GM11168 (cell line): ENCODE results near the gene ISL2.
"Not testable (repeated sequence)": the region's sequence is repeated elsewhere in the genome, so short reads cannot be mapped to it uniquely, and the experiment has no call there.

Experiments
- in situ Hi-C: fragments of 300-500 bp; cut with MboI; formaldehyde crosslinking; loops from one replicate; pipeline ENCODE4 v1.12.0; 2022; ENCODE audit warnings: low sequenced_read_pairs; ENCODE audit not compliant: unreplicated experiment

The ISL2 gene

GRCh38 chr15:76336254-76337058, at the start of gene ISL2:
TSS of gene ISL2 (plus strand) at chr15:76336773. CDS start at chr15:76336884, 111 bp downstream.
- in situ Hi-C loops, result no loop called here

DNA sequence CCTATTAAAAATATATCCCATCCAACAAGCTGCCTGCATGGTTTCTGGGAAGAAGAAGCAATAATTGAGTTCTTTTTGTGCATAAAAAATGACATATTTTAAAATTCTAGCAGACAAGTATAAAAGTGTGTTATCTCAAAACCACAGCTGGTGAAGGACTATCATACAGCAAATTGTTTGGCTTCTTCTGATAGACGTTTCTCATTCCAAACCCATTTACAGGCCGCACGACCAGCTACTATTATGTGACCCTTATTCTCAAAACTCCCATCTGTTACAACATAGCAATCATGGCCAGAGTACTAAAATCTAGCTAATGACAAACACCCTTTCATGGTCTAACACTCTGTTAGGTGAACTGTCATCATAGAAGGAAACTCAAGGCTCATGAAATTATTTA, 47.0 kb upstream of the ISL2 start:
- in situ Hi-C loops, result no loop called here

GRCh38 chr15:76293361-76293760, 43.2 kb upstream of the ISL2 start:
- in situ Hi-C loops, result no loop called here

DNA sequence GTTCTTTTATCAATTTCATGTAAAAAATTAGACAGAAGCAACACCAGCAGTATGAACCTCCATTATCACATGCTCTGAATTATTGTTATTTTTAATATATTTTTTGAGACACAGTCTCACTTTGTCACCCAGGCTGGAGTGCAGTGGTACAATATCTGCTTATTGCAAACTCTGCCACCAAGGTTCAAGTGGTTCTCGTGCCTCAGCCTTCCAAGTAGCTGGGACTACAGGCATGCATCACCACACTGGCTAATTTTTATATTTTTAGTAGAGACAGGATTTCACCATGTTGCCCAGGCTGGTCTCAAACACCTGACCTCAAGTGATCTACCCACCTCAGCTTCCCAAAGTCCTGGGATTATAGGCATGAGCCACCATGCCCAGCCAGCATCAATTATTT, 42.1 kb upstream of the ISL2 start:
- in situ Hi-C loops, result not testable (repeated sequence)

DNA sequence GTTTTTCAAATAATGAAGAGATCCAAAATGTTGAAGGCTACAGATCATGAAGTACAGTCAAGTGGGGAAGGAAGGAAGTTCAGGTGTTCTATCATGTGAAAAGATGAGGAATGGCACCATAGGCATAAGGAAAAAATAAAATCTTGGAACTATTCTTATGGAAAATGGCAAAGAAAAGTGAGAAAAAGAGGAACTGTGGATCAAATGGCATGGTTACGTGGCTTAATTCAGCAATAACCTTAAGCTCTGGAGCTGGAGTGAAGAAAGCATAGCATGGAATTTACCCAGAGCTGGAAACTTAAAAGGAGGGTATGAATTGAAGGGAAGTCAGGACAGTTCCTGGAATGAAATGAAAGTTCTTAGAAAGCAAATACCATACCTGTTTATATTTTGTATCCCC, 39.7 kb upstream of the ISL2 start:
- in situ Hi-C loops, result no loop called here

GRCh38 chr15:76297951-76298350, 38.6 kb upstream of the ISL2 start:
- in situ Hi-C loops, result not testable (repeated sequence)

DNA sequence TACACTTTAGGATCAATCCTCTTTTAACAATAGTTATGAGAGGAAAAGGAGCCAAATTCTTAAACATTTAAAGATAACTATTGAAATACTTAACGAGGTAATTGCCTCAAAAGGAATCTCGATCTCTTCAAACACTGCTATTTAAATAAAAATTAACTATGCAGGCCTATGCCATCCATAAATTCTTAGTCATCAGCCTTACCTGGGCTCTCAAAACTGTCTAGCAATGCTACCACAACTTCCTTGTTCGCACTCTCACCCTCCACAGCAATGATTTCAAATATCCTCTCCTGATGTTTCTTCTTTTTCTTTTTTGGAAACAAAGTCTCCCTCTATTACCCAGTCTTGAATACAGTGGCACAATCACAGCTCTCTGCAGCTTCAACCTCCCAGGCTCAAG, 37.6 kb upstream of the ISL2 start:
- in situ Hi-C loops, result no loop called here

DNA sequence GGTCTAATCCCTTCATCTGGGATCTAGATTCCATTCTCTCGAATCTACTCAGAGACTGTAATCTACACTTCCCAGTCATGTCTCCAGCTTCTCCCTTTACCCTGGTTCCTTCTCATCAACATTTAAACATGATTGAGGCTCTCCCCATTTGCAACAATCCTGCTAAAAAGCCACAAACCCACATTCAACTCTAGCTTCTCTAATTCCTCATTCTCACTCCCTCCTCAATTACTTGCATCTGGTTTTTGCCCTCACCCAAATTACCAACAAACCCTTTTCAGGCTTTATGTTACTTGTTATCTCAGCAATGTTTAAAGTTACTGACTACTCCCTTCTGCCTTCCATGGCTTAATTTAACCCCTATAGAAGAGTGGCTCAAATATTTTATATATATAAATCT, 36.8 kb upstream of the ISL2 start:
- in situ Hi-C loops, result no loop called here

GRCh38 chr15:76303909-76304308, 32.7 kb upstream of the ISL2 start:
- in situ Hi-C loops, result no loop called here

DNA sequence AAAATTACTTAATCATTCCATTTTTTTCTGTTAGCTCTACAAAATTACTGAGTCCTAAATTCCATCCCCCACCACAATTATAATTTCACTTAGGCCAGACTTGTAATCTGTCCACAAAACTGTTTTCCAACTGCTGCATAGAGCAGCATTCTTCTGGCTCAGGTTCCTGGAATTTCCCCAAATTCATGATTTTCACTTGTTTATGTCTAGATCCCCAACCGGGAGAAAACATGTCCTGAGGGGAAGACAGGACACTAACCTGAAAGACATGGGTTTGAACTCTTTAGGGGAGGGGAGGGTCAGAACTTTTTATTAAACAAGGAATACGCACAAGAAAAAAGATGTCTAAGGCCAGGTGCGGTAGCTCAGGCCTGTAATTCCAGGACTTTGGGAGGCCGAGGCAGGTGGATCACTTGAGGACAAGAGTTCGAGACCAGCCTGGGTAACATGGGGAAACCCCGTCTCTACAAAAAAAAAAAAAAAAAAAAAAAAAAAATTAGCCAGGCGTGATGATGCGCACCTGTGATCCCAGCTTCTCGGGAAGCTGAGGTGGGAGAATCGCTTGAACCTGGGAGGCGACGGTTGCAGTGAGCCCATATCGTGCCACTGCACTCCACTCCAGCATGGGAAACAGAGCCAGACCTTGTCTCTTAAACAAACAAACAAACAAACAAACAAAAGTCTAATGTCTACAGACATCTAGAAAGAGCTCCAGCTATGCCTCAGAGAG, 26.8 kb upstream of the ISL2 start:
- in situ Hi-C loops, result no loop called here

GRCh38 chr15:76310475-76311099, 26.0 kb upstream of the ISL2 start:
- in situ Hi-C loops, result no loop called here

- in situ Hi-C loops, result no loop called here
Observed at GRCh38 chr15:76311100-76311953, 25.2 kb upstream of the ISL2 start, which contains the start of gene ETFA. TSS of gene ETFA (minus strand) at chr15:76311469. CDS start at chr15:76311388, 81 bp downstream.

- in situ Hi-C loops, result no loop called here
Observed at GRCh38 chr15:76312540-76313174, 23.9 kb upstream of the ISL2 start.

DNA sequence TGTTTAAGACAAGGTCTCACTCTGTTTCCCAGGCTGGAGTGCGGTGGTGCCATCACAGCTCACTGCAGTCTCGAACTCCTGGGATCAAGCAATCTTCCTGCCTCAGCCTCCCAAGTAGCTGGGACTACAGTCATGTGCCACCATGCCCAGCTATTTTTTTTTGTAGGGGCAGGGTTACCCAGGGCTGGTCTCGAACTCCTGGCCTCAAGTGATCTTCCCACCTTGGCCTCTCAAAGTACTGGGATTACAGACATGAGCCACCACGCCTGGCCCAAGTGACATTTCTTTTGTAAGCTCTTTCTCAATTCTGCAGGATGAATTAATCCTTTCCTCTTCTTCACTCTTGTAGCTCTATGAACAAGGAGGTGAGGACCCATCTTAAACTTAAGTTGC, 23.4 kb upstream of the ISL2 start:
- in situ Hi-C loops, result not testable (repeated sequence)

- in situ Hi-C loops, result no loop called here
Observed at GRCh38 chr15:76313731-76314130, 22.8 kb upstream of the ISL2 start.

- in situ Hi-C loops, result no loop called here
Observed at GRCh38 chr15:76320012-76320411, 16.6 kb upstream of the ISL2 start.

GRCh38 chr15:76321171-76321570, 15.4 kb upstream of the ISL2 start:
- in situ Hi-C loops, result no loop called here

DNA sequence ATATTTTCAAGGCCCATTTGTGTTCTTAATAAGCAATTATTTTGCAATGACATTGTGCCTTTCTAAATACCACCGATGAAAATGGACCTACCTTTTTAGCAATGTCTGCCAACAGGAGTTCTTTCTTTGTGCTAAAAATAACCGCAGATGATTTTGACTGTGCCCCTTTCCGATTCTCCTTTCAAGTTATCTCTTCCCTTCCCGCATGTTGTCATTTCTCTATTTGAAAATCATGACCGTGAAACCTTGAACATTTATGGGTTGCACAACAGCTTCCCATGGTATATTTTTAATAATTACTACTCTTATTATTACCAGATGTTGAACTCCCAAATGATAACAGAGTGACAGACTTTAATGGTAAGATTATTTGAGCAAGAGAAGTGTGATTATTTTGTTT, 15.0 kb upstream of the ISL2 start:
- in situ Hi-C loops, result no loop called here

DNA sequence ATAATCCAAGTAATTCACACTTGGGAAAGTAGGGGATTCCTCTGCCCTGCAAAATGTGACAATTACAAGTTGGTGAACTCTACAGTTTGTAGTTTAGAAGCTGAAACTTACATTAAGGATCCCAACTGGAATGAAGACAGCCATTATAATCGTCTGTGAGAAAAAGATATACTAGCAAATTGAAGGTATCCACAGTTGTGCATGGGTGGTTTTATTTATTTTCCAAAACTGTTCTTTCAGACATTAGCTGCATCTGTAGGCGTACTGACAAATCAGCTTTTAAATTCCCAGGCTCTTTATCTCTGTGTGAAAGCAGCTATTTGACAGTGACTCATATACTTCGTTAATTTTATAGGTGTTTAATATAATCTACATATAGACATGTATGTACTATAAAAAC, 12.5 kb upstream of the ISL2 start:
- in situ Hi-C loops, result no loop called here

DNA sequence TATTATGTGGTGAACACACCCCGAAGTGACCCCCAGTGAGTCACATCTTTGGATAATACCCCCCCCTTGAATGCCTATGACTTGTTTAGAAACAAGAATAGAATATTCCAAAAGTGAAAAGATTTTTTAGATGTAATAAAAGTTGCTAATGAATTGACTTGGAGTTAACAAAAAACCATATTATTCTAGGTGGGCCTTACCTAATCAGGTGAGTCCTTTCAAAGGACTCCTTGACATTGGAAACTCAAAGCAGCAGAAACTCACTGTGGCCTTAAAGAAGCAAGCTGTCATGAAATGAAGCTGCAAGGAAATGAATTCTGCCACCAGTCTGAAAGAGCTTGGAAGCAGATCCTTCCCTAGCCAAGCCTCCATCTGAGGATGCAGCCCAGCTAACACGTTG, 10.9 kb upstream of the ISL2 start:
- in situ Hi-C loops, result no loop called here
